ENCODE data around the gene TBC1D9. TPM values are rescaled to one million over a fixed set of nuclear protein-coding genes. Genes with fewer than 3 reads are reported as not detected.

Gene TBC1D9
- total and polyA plus RNA-seq, 2 donors (not counting 1 experiment from before 2014, with no cell fraction given), result 48.9 to 235 TPM

GRCh38 chr4:140675599-140676231 lies 80.5 kb downstream of the TBC1D9 start:
- Histone ChIP-seq H3K9me3 (ENCODE audit: control extremely low read depth in 1 of 3, control insufficient read depth in 2 of 3, insufficient read depth in 1 of 3, low read length in 2 of 3) (no peaks in the 10 kb centered on the region), H4K20me1 (ENCODE audit: control insufficient read depth, insufficient read depth, low read length, poor library complexity, severe bottlenecking) (peaks cover 15% of the 10 kb centered on the region), H3K79me2 (ENCODE audit: control insufficient read depth, insufficient read depth, low read length) (peaks cover 15% of the 10 kb centered on the region), H3K27ac (ENCODE audit: low read length in 2 of 2) (peak overlapping the region; percentile 15 to 55), H3K9ac (ENCODE audit: low read length) (no peak overlapping the region), H2AFZ (ENCODE audit: insufficient read depth, low read depth, low read length, poor library complexity, severe bottlenecking) (no peak overlapping the region), H3K4me2 (replicated peaks; ENCODE audit: low read depth, low read length, poor library complexity, severe bottlenecking) (peak overlapping the region; percentile 4), H3K36me3 (replicated peaks in 1 of 2; ENCODE audit: control extremely low read depth in 1 of 2, control insufficient read depth in 1 of 2, extremely low read depth in 1 of 2, insufficient read depth in 2 of 2, low read length in 1 of 2) (peaks cover 3 to 79% of the 10 kb centered on the region in 2 experiments), H3K4me1 (ENCODE audit: control insufficient read depth in 2 of 2, insufficient read depth in 2 of 2, low read length in 2 of 2) (peaks cover 8 to 9% of the 10 kb centered on the region in 2 donors), H3K27me3 (replicated peaks in 1 of 4; ENCODE audit: control extremely low read depth in 1 of 4, control insufficient read depth in 3 of 4, insufficient read depth in 4 of 4, low read length in 3 of 4) (no peaks in the 10 kb centered on the region), H3K4me3 (ENCODE audit: control extremely low read depth in 1 of 5, extremely low read depth in 1 of 5, insufficient read depth in 1 of 5, low read depth in 2 of 5, low read length in 4 of 5) (no peak overlapping the region)
- DNase-seq, result no peak
- intact Hi-C loops (cut with micrococcal nuclease), result loop anchor here (5.0 kb wide), 1 partner anchor 67 kb away; no protein-coding TSS in a partner anchor
- Mint-ChIP-seq H3K27me3 (no peaks in the 10 kb centered on the region), H3K9me3 (ENCODE audit: insufficient read depth) (no peaks in the 10 kb centered on the region), H3K4me3 (no peak overlapping the region), H3K27ac (peak overlapping the region; percentile 53), H3K4me1 (peaks cover 17% of the 10 kb centered on the region)
- CTCF ChIA-PET, result interaction anchor here (2.2 kb wide), 1 partner anchor 174 kb away, joined by 6 read pairs; no protein-coding TSS in a partner anchor
- TF ChIP-seq CTCF (IDR thresholded peaks at IDR 0.05), result no peak
- no peak for TF ChIP-seq EZH2 (IDR thresholded peaks at IDR 0.05; ENCODE audit: borderline replicate concordance, insufficient read depth, low read depth, low read length, poor library complexity, severe bottlenecking)
- WGBS (ENCODE audit: insufficient coverage), result 87% methylated on average over 3 of the region's 4 CpGs
- no peak for ATAC-seq (ENCODE audit: low read depth)
- POLR2A ChIA-PET, result interaction anchor here (1.3 kb wide), 1 partner anchor 81 kb away, joined by 4 read pairs; the partner anchor contains the start of gene TBC1D9

DNA sequence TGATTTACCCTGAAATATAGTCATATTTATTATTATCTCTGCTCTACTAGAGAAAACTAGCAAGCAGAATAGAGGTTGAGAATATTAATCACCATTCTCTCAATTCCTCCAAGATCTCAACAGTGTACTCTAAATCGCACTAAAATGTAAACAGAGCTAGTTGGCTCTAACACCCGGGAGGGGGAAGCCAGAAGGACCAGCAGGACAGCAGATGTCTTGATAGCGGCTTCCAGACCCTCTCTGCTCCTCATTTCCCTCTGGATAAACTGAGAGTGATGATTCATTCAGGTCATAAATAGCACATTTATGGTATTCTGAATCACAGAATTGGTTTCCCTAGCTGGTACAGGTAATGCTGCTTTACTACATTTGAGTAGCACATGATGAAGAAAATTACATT lies 82.5 kb downstream of the TBC1D9 start:
- ChIA-PET CTCF (interaction anchor here (0.6 to 3.2 kb wide), 6 partner anchors 12 to 178 kb away, joined by 3 to 13 read pairs (median 4); partner anchors contain the start of gene ELMOD2), POLR2A (no interaction called here)
- no CpG with 5 or more reads among the region's 3 CpGs for WGBS (ENCODE audit: insufficient coverage)
- no peak overlapping the region for H3K27ac Mint-ChIP-seq
- DNase-seq (no peak), ATAC-seq (ENCODE audit: low read depth) (no peak)
- Histone ChIP-seq H3K79me2 (ENCODE audit: control insufficient read depth, insufficient read depth, low read length) (peaks cover 10% of the 10 kb centered on the region), H3K36me3 (replicated peaks in 1 of 2; ENCODE audit: control extremely low read depth in 1 of 2, control insufficient read depth in 1 of 2, extremely low read depth in 1 of 2, insufficient read depth in 2 of 2, low read length in 1 of 2) (peaks cover 12 to 85% of the 10 kb centered on the region in 2 experiments), H4K20me1 (ENCODE audit: control insufficient read depth, insufficient read depth, low read length, poor library complexity, severe bottlenecking) (peaks cover 12% of the 10 kb centered on the region), H3K4me2 (replicated peaks; ENCODE audit: low read depth, low read length, poor library complexity, severe bottlenecking) (no peak overlapping the region), H3K4me3 (ENCODE audit: control extremely low read depth in 1 of 5, extremely low read depth in 1 of 5, insufficient read depth in 1 of 5, low read depth in 2 of 5, low read length in 4 of 5) (no peak overlapping the region), H3K9me3 (ENCODE audit: control extremely low read depth in 1 of 3, control insufficient read depth in 2 of 3, insufficient read depth in 1 of 3, low read length in 2 of 3) (peaks cover 0 to 1% (median 0%) of the 10 kb centered on the region in 3 donors), H3K9ac (ENCODE audit: low read length) (no peak overlapping the region), H3K27ac (ENCODE audit: low read length in 2 of 2) (no peak overlapping the region), H3K27me3 (replicated peaks in 1 of 4; ENCODE audit: control extremely low read depth in 1 of 4, control insufficient read depth in 3 of 4, insufficient read depth in 4 of 4, low read length in 3 of 4) (no peaks in the 10 kb centered on the region), H2AFZ (ENCODE audit: insufficient read depth, low read depth, low read length, poor library complexity, severe bottlenecking) (no peak overlapping the region), H3K4me1 (ENCODE audit: control insufficient read depth in 2 of 2, insufficient read depth in 2 of 2, low read length in 2 of 2) (peaks cover 12 to 13% of the 10 kb centered on the region in 2 donors)
- peaks cover 18% of the 10 kb centered on the region for H3K4me1 Mint-ChIP-seq
- no peaks in the 10 kb centered on the region for H3K27me3 Mint-ChIP-seq
- intact Hi-C loops (cut with micrococcal nuclease), result no loop called here
- TF ChIP-seq CTCF (IDR thresholded peaks at IDR 0.05) (no peak), EZH2 (IDR thresholded peaks at IDR 0.05; ENCODE audit: borderline replicate concordance, insufficient read depth, low read depth, low read length, poor library complexity, severe bottlenecking) (no peak)
- H3K9me3 Mint-ChIP-seq (ENCODE audit: insufficient read depth), result no peaks in the 10 kb centered on the region
- no peak overlapping the region for H3K4me3 Mint-ChIP-seq

All from B cell (primary cell).